Measurements from ENCODE around the gene LATS2. TPM values are rescaled to one million over a fixed set of nuclear protein-coding genes. Genes with fewer than 3 reads are reported as not detected.

LATS2 gene
- total RNA-seq, 4 donors from 2014 or later, result 49.8 to 93.8 (median 77.0) TPM

DNA sequence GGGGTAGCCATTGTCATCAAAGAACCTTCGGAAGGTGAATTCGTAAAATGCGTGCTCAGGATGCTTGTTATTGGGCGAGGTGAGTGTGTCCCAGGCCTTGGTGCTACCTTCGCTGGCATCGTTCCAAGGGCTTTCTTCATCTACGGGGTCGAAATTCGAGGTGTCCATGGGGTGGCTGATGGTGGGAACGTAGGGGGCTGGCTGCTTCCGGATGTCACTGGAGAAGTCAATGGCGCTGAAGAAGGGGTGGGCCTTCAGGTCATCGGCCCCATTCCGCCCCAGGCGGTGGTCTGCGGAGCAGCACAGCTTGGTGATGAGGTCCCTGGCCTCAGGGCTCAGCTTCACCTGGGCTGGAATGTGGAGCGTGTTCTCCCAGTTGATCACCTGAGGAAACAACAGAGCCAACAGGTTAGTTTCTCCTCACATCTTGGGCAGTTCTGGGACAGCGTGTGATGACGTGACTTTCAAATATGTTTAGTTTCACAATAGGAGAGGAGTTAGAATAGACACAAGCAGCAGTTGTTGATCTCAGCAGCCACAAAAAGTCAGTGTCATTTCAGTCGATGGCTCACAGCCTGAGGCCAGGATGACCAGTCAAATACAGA lies 86.3 kb downstream of the LATS2 start:
- H3K27me3 ChIP-seq, result no peaks in the 10 kb centered on the region
- H3K36me3 ChIP-seq, result peaks cover 47 to 81% (median 74%) of the 10 kb centered on the region in 4 donors
- no peak for DNase-seq (ENCODE audit: extremely low spot score)
- intact Hi-C loops (cut with DNase I), result no loop called here
- 91% methylated on average over 15 of the region's 20 CpGs for WGBS
- H3K27ac ChIP-seq (replicated peaks in 1 of 4), result no peak overlapping the region
- no peak overlapping the region for H3K4me3 ChIP-seq
- no peaks in the 10 kb centered on the region for H3K9me3 ChIP-seq
- no peaks in the 10 kb centered on the region for H3K4me1 ChIP-seq
- TF ChIP-seq POLR2A (IDR thresholded peaks at IDR 0.05; ENCODE audit: low read depth) (no peak), POLR2AphosphoS5 (IDR thresholded peaks at IDR 0.05) (no peak), EP300 (IDR thresholded peaks at IDR 0.05) (no peak), CTCF (IDR thresholded peaks at IDR 0.05) (no peak)

GRCh38 chr13:20973886-20974425 lies 87.4 kb downstream of the LATS2 start:
- DNase-seq (ENCODE audit: extremely low spot score), result no peak
- 78% methylated on average over 8 of the region's 8 CpGs for WGBS
- no peaks in the 10 kb centered on the region for H3K9me3 ChIP-seq
- no peaks in the 10 kb centered on the region for H3K4me1 ChIP-seq
- H3K27ac ChIP-seq (replicated peaks in 1 of 4), result no peak overlapping the region
- H3K4me3 ChIP-seq, result no peak overlapping the region
- H3K27me3 ChIP-seq, result no peaks in the 10 kb centered on the region
- peaks cover 37 to 70% (median 63%) of the 10 kb centered on the region in 4 donors for H3K36me3 ChIP-seq
- no peak for TF ChIP-seq POLR2AphosphoS5 (IDR thresholded peaks at IDR 0.05)
- no peak for TF ChIP-seq CTCF (IDR thresholded peaks at IDR 0.05)
- no peak for TF ChIP-seq POLR2A (IDR thresholded peaks at IDR 0.05; ENCODE audit: low read depth)
- no peak for TF ChIP-seq EP300 (IDR thresholded peaks at IDR 0.05)
- intact Hi-C loops (cut with DNase I), result no loop called here

DNA sequence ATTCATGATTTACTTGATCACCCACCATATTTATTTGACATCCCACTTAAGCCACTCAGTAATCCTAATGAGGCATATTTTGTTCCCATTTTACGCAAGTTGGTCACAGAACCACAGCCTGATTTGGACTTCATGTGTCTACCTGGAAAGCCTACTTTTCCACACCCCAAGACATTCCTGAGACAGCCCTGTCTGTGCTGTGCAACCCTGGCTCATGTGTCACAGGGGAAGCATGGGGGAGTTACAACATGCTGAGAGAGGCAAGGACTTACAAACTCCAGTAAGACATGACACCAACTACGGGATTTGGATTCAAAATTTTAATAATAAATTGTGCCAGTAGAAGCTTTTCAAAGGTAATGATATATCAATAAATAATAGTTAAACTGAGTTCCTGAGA lies 88.7 kb downstream of the LATS2 start:
- H3K4me1 ChIP-seq, result no peaks in the 10 kb centered on the region
- H3K36me3 ChIP-seq, result peaks cover 32 to 58% (median 51%) of the 10 kb centered on the region in 4 donors
- no peak for DNase-seq (ENCODE audit: extremely low spot score)
- H3K27me3 ChIP-seq, result no peaks in the 10 kb centered on the region
- TF ChIP-seq POLR2A (IDR thresholded peaks at IDR 0.05; ENCODE audit: low read depth) (no peak), CTCF (IDR thresholded peaks at IDR 0.05) (no peak), POLR2AphosphoS5 (IDR thresholded peaks at IDR 0.05) (no peak), EP300 (IDR thresholded peaks at IDR 0.05) (no peak)
- no peak overlapping the region for H3K4me3 ChIP-seq
- intact Hi-C loops (cut with DNase I), result no loop called here
- 73% methylated on average over 2 of the region's 2 CpGs for WGBS
- H3K27ac ChIP-seq (replicated peaks in 1 of 4), result no peak overlapping the region
- H3K9me3 ChIP-seq, result no peaks in the 10 kb centered on the region

DNA sequence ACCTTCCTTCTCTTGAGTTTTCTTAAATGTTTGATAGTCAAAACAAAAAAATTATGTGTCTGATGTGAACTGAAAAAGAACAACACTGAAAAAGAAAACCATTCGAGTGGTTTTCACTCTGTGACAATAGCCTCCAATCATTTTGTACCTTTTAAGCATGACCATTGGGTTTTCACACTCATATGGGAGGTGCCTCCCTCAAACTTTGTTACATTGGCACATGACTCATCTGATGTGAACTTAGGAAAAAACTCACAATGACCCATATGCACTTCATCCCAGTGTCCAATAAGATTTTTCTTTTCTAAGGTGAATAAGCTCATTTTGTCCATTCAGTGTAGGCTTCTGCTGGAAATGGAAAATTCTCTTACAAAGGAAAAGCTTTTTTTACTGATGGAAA lies 92.2 kb downstream of the LATS2 start:
- no peak overlapping the region for H3K27ac ChIP-seq (replicated peaks in 1 of 4)
- no peak overlapping the region for H3K4me3 ChIP-seq
- WGBS, result 74% methylated on average over 1 of the region's 1 CpG
- H3K9me3 ChIP-seq, result no peaks in the 10 kb centered on the region
- H3K36me3 ChIP-seq, result peaks cover 7 to 25% (median 21%) of the 10 kb centered on the region in 4 donors
- no peak for DNase-seq (ENCODE audit: extremely low spot score)
- intact Hi-C loops (cut with DNase I), result no loop called here
- no peaks in the 10 kb centered on the region for H3K4me1 ChIP-seq
- no peaks in the 10 kb centered on the region for H3K27me3 ChIP-seq
- TF ChIP-seq POLR2A (IDR thresholded peaks at IDR 0.05; ENCODE audit: low read depth) (no peak), CTCF (IDR thresholded peaks at IDR 0.05) (no peak), POLR2AphosphoS5 (IDR thresholded peaks at IDR 0.05) (no peak), EP300 (IDR thresholded peaks at IDR 0.05) (no peak)

Data from esophagus muscularis mucosa (tissue), 4 donors.